Measurements from ENCODE around the gene TRIM27.
"Not testable (repeated sequence)": the region's sequence is repeated elsewhere in the genome, so short reads cannot be mapped to it uniquely, and the experiment has no call there.

The TRIM27 gene

GRCh38 chr6:28923318-28924102 is at the start of gene TRIM27:
TSS of gene TRIM27 (minus strand) at chr6:28923985. CDS start at chr6:28923632, 353 bp downstream.
- DNase-seq (ENCODE audit: low spot score) = peak; percentile 92

GRCh38 chr6:28970056-28970455 is 46.3 kb upstream of the TRIM27 start:
- DNase-seq (ENCODE audit: low spot score) = not testable (repeated sequence)

- DNase-seq (ENCODE audit: low spot score) = no peak
These were observed 45.3 kb upstream of the TRIM27 start for GRCh38 chr6:28969129-28969528.

- DNase-seq (ENCODE audit: low spot score) = no peak
These were observed 44.7 kb upstream of the TRIM27 start for GRCh38 chr6:28968476-28968875.

- DNase-seq (ENCODE audit: low spot score) = no peak
These were observed 41.9 kb upstream of the TRIM27 start for GRCh38 chr6:28965706-28966105.

GRCh38 chr6:28960846-28961500 is 37.2 kb upstream of the TRIM27 start:
- no peak for DNase-seq (ENCODE audit: low spot score)

GRCh38 chr6:28958561-28959243 is 34.9 kb upstream of the TRIM27 start:
- not testable (repeated sequence) for DNase-seq (ENCODE audit: low spot score)

GRCh38 chr6:28957795-28958314 is 34.1 kb upstream of the TRIM27 start:
- not testable (repeated sequence) for DNase-seq (ENCODE audit: low spot score)

- DNase-seq (ENCODE audit: low spot score) = no peak
These were observed 32.5 kb upstream of the TRIM27 start for GRCh38 chr6:28956331-28956730.

- peak; percentile 29 for DNase-seq (ENCODE audit: low spot score)
These were observed 29.9 kb upstream of the TRIM27 start for GRCh38 chr6:28953585-28954258.

- peak; percentile 80 for DNase-seq (ENCODE audit: low spot score)
These were observed 29.3 kb upstream of the TRIM27 start for GRCh38 chr6:28953039-28953584.

- not testable (repeated sequence) for DNase-seq (ENCODE audit: low spot score)
These were observed 25.9 kb upstream of the TRIM27 start for GRCh38 chr6:28949656-28950195.

- DNase-seq (ENCODE audit: low spot score) = no peak
These were observed 25.1 kb upstream of the TRIM27 start for GRCh38 chr6:28948782-28949486.

GRCh38 chr6:28947831-28948270 is 24.1 kb upstream of the TRIM27 start:
- DNase-seq (ENCODE audit: low spot score) = peak; percentile 93

GRCh38 chr6:28947067-28947765 is 23.4 kb upstream of the TRIM27 start:
- peak; percentile 24 for DNase-seq (ENCODE audit: low spot score)

GRCh38 chr6:28945349-28945748 is 21.6 kb upstream of the TRIM27 start:
- DNase-seq (ENCODE audit: low spot score) = no peak

GRCh38 chr6:28944412-28944865 is 20.7 kb upstream of the TRIM27 start:
- peak; percentile 85 for DNase-seq (ENCODE audit: low spot score)

- peak; percentile 84 for DNase-seq (ENCODE audit: low spot score)
These were observed 20.0 kb upstream of the TRIM27 start for GRCh38 chr6:28943557-28944411.

GRCh38 chr6:28943223-28943556 is 19.4 kb upstream of the TRIM27 start:
- DNase-seq (ENCODE audit: low spot score) = no peak

Measured in kidney tubule cell (primary cell).